ENCODE measurements around the gene STK16.

DNA sequence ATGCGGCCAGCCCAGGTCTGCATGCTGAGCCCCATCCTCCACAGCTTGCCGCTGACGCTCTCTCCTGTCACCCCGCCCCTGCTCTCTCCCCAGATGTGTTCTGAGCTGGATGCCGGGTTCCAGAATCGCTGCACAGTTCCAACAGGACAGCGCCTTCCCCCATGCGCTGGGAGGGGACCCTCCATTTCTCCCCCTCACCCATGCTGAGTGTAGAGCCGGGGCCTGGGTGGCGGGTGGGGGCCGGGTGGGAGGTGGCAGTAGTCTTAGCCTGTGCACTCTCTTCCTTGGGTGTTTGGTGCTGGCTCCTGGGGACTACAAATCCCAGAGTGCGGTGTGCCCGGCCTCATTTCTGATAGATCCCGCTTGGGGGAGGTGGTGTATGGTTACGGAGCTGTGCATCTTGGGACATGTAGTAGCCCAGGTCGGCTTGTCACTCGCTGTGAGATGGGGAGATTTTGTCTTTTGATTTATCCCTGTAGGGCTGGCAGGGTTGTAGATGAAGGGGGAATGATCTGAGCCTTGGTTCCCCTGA lies 40.7 kb downstream of the STK16 start:
- TF ChIP-seq, protein P1, sequence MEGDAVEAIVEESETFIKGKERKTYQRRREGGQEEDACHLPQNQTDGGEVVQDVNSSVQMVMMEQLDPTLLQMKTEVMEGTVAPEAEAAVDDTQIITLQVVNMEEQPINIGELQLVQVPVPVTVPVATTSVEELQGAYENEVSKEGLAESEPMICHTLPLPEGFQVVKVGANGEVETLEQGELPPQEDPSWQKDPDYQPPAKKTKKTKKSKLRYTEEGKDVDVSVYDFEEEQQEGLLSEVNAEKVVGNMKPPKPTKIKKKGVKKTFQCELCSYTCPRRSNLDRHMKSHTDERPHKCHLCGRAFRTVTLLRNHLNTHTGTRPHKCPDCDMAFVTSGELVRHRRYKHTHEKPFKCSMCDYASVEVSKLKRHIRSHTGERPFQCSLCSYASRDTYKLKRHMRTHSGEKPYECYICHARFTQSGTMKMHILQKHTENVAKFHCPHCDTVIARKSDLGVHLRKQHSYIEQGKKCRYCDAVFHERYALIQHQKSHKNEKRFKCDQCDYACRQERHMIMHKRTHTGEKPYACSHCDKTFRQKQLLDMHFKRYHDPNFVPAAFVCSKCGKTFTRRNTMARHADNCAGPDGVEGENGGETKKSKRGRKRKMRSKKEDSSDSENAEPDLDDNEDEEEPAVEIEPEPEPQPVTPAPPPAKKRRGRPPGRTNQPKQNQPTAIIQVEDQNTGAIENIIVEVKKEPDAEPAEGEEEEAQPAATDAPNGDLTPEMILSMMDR (IDR thresholded peaks at IDR 0.05; ENCODE audit: low read depth, low read length, missing input control): no peak
- TF ChIP-seq, protein P2, sequence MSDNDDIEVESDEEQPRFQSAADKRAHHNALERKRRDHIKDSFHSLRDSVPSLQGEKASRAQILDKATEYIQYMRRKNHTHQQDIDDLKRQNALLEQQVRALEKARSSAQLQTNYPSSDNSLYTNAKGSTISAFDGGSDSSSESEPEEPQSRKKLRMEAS (IDR thresholded peaks at IDR 0.05): no peak
- no peak for TF ChIP-seq YY1 (IDR thresholded peaks at IDR 0.05)

Measured in liver (tissue), 2 donors.